Effector memory CD4-positive, alpha-beta T cell (primary cell): ENCODE results near the gene WBP1L.
"Not testable (repeated sequence)": the region's sequence is repeated elsewhere in the genome, so short reads cannot be mapped to it uniquely, and the experiment has no call there.

Source experiments
- DNase-seq, 3 donors: peaks; one replicate each; pipeline ENCODE4 v3.0.0-alpha.2; 2020
- H3K27ac ChIP-seq: 2 replicates; pipeline ENCODE4 v1.7.0; 2013; ENCODE audit warnings: mild to moderate bottlenecking, low read length, moderate library complexity; ENCODE audit not compliant: insufficient read depth, poor library complexity, severe bottlenecking
- H3K27me3 ChIP-seq: replicated peaks from 2 replicates; pipeline ENCODE4 v1.7.0; 2013; ENCODE audit warnings: mild to moderate bottlenecking, low read length; ENCODE audit not compliant: insufficient read depth, control insufficient read depth, poor library complexity, severe bottlenecking
- H3K36me3 ChIP-seq: 2 replicates; pipeline ENCODE4 v1.7.0; 2013; ENCODE audit warnings: mild to moderate bottlenecking, low read length, moderate library complexity; ENCODE audit not compliant: control insufficient read depth, insufficient read depth
- H3K4me1 ChIP-seq: 2 replicates; pipeline ENCODE4 v1.7.0; 2013; ENCODE audit warnings: low read length, mild to moderate bottlenecking; ENCODE audit not compliant: control insufficient read depth, insufficient read depth, poor library complexity, severe bottlenecking
- H3K4me3 ChIP-seq: 2 replicates; pipeline ENCODE4 v1.7.0; 2013; ENCODE audit warnings: low read length, low read depth, mild to moderate bottlenecking; ENCODE audit not compliant: insufficient read depth, poor library complexity, severe bottlenecking
- H3K9me3 ChIP-seq: 2 replicates; pipeline ENCODE4 v1.7.0; 2013; ENCODE audit warnings: mild to moderate bottlenecking, low read length, moderate library complexity; ENCODE audit not compliant: control insufficient read depth

WBP1L gene

DNA sequence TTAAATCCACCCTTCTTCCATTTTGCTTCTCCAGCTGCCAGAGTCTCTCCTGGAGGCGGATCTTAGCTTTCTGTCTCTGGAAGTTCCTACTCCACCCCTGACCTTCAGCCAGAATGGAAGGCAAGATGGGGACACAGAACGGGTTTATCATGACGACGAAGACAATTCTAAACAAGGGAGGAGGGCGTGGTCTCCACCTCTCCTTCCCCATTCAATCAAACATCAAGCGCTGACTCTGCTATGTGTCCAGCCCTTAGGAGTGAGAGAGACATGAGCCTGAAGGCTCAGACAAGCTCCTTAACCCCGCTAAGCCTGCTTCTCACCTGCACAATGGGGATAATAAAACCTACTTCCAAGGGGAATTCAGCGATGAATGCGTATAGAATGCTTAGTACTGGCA is 90.4 kb downstream of the WBP1L start:
- H3K4me3 ChIP-seq: no peak overlapping the region
- no peak overlapping the region for H3K27ac ChIP-seq
- H3K36me3 ChIP-seq: no peaks in the 10 kb centered on the region
- no peaks in the 10 kb centered on the region for H3K9me3 ChIP-seq
- no peak for DNase-seq
- no peaks in the 10 kb centered on the region for H3K4me1 ChIP-seq
- H3K27me3 ChIP-seq: peaks cover 7% of the 10 kb centered on the region

DNA sequence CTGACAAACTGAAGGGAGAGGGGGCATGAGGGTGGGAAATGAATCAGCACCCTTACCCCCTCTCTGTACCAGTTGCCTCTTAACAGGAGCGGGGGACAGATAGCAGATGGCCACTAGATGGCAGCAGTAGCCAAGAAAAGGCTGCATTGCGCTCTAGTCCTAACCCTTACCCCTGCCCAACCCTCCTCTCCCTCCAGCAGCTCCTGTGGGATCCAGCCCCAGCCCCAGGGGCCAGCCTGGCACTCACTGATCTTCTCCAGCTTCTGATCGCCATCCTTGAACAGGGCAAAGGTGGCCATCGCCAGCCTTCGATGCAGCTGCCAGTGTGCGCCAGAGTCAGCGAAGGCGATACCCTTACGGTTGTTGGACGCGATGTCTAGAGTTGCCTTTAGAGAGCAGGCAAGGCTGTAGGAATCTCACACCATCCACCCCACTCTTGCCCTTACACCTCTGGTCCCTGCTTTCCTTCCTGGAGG is 91.3 kb downstream of the WBP1L start:
- H3K27ac ChIP-seq: no peak overlapping the region
- H3K27me3 ChIP-seq: peaks cover 7% of the 10 kb centered on the region
- peak; percentile 41 to 64 (median 44) for DNase-seq
- no peaks in the 10 kb centered on the region for H3K9me3 ChIP-seq
- H3K36me3 ChIP-seq: no peaks in the 10 kb centered on the region
- no peaks in the 10 kb centered on the region for H3K4me1 ChIP-seq
- no peak overlapping the region for H3K4me3 ChIP-seq

DNA sequence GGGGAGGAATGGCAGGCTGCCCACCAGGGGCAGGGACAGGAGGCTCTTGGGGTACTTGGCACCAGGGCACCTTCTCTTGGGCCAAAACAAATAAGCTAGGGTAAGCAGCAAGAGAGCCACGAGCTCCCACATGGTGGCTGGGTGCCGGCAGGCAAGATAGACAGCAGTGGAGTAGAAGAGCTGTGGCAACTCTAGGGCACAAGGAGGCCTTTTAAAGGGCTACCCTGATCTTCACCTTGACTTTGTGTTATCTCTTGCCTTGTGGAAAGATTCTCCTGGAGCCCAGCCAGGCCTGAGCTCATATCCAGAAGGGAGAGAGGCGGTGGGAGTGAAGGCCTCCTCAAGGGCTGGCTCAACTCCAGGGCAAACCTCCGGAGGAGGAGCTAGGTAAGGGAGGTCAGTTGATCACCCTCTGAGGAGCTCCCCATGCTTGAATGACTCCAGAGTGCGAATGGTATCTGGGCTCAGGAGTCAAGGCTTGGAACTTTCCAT is 93.5 kb downstream of the WBP1L start, which contains the start of gene CYP17A1:
Gene CYP17A1 (minus strand): TSS at position 184 of the 492 bp plus-strand sequence. CDS start 52 bp downstream, at position 132.
- no peak within 1 kb of the TSS for H3K27ac ChIP-seq
- no peaks in the 10 kb centered on the region for H3K36me3 ChIP-seq
- H3K9me3 ChIP-seq: no peaks in the 10 kb centered on the region
- DNase-seq: no peak
- no peaks in the 10 kb centered on the region for H3K4me1 ChIP-seq
- H3K4me3 ChIP-seq: no peak within 1 kb of the TSS
- H3K27me3 ChIP-seq: peaks cover 7% of the 10 kb centered on the region

DNA sequence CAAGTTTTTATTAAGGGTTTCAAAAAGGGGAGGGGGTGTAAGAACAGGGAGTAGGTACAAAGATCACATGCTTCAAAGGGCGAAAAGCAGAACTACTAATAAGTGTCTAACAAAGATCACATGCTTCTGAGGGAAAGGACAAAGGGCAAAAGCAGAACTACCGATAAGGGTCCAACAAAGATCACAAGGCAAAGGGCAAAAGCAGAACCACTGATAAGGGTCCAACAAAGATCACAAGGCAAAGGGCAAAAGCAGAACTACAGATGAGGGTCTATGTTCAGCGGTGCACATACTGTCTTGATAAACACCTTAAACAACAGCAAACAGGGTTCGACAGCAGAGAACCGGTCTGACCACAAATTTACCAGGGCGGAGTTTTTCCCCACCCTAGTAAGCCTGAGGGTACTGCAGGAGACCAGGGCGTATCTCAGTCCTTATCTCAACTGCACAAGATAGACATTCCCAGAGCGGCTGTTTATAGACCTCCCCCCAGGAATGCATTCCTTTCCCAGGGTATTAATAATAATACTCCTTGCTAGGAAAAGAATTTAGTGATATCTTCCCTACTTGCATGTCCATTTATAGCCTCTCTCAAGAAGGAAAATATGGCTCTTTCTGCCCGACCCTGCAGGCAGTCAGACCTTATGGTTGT is 94.7 kb downstream of the WBP1L start:
- H3K36me3 ChIP-seq, H3K27ac ChIP-seq, H3K9me3 ChIP-seq, H3K4me1 ChIP-seq, DNase-seq, H3K27me3 ChIP-seq, H3K4me3 ChIP-seq: not testable (repeated sequence)

DNA sequence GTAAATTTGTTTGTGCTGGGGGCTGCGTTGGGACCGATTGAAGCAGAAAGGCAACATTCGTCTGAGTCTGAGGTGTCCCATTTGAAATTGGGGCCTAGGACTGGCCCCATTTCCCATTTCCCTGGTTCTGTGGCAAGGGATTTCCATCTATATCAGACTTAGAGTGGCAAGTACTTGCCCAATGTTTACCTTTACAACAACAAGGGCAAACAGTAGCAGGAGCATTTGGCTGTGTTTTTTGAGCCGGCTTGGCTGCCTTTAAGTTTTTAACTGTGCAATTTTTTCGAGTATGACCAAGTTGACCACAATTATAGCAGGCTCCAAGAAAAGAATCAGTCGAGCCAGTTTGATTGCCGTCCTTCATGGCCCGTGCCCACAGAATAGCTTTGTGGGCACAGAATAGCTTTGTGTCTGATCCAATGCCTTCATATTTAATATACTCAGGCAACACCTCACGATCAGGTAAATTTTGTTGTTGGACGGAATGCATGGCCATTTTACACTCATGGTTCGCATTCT is 98.1 kb downstream of the WBP1L start:
- no peaks in the 10 kb centered on the region for H3K36me3 ChIP-seq
- no peaks in the 10 kb centered on the region for H3K4me1 ChIP-seq
- no peak for DNase-seq

DNA sequence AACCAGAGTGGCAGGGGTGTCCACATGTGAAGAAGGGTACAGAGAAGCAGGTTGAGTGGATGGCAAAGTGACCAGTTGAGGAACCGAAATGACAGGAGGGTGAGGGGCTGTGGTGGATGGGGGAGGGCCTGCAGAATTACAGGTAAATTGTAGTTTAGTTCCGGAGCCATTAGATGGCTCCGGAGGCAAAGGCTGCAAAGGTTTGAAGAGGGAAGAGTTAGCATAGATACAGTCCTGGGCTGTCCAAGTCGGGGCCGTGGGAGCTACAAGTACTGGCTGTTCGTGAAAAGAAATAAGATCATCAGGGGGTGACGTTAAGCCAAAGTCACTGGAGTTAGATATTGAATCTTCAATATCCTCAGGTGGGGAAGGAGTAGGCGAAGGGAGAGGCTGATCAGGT is 99.4 kb downstream of the WBP1L start:
- H3K9me3 ChIP-seq, H3K27ac ChIP-seq, H3K4me1 ChIP-seq, H3K36me3 ChIP-seq, DNase-seq, H3K27me3 ChIP-seq, H3K4me3 ChIP-seq: not testable (repeated sequence)

More for the DNA sequence above, 98.1 kb downstream of the WBP1L start:
- Histone ChIP-seq H3K4me3 (no peak overlapping the region), H3K27me3 (no peaks in the 10 kb centered on the region), H3K27ac (no peak overlapping the region), H3K9me3 (no peaks in the 10 kb centered on the region)

DNA sequence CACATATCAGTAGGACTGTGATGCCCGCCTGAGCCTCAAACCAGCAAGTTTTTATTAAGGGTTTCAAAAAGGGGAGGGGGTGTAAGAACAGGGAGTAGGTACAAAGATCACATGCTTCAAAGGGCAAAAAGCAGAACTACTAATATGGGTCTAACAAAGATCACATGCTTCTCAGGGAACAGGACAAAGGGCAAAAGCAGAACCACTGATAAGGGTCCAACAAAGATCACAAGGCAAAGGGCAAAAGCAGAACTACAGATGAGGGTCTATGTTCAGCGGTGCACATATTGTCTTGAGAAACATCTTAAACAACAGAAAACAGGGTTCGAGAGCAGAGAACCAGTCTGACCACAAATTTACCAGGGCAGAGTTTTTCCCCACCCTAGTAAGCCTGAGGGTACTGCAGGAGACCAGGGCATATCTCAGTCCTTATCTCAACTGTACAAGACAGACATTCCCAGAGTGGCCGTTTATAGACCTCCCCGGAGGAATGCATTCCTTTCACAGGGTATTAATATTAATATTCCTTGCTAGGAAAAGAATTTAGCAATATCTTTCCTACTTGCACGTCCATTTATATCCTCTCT is 100.5 kb downstream of the WBP1L start:
- not testable (repeated sequence) for H3K4me1 ChIP-seq, H3K36me3 ChIP-seq, H3K27ac ChIP-seq, H3K27me3 ChIP-seq, H3K9me3 ChIP-seq, DNase-seq, H3K4me3 ChIP-seq

DNA sequence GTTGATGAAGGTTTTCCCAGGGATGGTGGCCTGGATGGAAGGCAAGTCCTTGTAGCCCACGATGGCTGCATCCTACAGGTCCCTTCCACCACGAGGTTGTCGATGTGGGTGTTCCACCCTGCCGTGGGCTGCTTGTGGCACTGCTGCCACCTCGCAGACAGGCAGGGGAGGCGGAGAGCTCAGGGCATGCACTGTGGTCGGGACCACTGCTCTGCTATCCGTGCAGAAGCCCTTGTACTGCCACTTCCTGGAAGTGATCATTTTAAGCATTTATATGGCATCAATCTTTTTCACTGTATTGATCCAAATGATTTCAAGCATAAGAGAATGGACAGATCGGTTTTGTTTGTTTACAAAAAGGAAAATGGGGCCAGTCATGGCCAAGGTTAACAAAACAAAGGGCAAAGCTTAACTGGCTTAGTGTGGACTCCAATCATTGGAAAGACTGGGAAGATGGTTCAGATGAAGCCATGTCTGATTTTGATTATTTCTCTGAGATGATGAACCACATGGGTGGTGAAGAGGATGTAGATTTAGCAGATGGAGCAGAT is 101.7 kb downstream of the WBP1L start:
- Histone ChIP-seq H3K4me1 (no peaks in the 10 kb centered on the region), H3K27me3 (no peaks in the 10 kb centered on the region), H3K27ac (no peak overlapping the region), H3K9me3 (no peaks in the 10 kb centered on the region), H3K36me3 (no peaks in the 10 kb centered on the region), H3K4me3 (no peak overlapping the region)
- no peak for DNase-seq

DNA sequence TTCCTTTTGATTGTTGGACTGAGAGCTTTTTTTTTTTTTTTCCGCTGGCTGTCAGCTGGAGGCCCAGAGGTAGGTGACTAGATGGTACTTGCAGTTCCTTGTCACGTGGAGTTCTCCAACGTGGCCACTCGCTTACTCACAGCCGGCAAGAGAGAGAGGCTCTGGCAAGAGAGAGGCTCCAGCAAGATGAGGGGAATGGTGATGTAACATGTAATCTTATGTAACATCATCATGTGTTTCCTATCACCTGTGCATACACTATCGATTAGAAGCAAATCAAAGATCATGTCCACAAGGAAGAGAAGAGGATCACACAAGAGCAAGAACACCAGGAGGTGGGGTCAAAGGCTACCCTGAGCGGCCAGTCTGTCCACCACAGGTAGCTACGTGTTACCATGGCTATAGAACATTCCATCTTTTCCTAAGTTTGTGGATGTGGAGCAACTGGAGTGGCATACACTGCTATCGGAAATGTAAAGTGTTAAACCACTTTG is 106.3 kb downstream of the WBP1L start:
- no peaks in the 10 kb centered on the region for H3K4me1 ChIP-seq
- H3K4me3 ChIP-seq: no peak overlapping the region
- no peaks in the 10 kb centered on the region for H3K9me3 ChIP-seq
- no peaks in the 10 kb centered on the region for H3K27me3 ChIP-seq
- no peaks in the 10 kb centered on the region for H3K36me3 ChIP-seq
- no peak for DNase-seq
- no peak overlapping the region for H3K27ac ChIP-seq

DNA sequence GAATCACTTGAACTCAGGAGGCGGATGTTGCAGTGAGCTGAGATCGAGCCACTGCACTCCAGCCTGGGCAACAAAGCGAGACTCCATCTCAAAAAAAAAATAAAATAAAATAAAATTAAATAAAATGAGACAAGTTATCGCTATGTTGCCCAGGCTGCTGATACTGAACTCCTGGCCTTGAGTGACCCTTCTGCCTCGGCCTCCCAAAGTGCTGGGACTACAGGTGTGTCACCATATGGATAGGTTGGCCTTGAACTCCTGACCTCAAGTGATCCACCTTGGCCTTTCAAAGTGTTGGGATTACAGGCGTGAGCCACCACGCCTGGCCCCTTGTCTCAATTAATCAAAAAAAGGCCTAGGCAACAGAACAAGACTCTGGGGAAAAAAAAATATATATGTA is 109.5 kb downstream of the WBP1L start:
- H3K4me3 ChIP-seq, H3K36me3 ChIP-seq, H3K27me3 ChIP-seq, H3K27ac ChIP-seq, H3K9me3 ChIP-seq, H3K4me1 ChIP-seq, DNase-seq: not testable (repeated sequence)
